ENCODE results near the gene SDSL. TPM values are rescaled to one million over a fixed set of nuclear protein-coding genes. Genes with fewer than 3 reads are reported as not detected.

SDSL gene
- total RNA-seq, 1 experiment from 2014 or later = 0.52 TPM

DNA sequence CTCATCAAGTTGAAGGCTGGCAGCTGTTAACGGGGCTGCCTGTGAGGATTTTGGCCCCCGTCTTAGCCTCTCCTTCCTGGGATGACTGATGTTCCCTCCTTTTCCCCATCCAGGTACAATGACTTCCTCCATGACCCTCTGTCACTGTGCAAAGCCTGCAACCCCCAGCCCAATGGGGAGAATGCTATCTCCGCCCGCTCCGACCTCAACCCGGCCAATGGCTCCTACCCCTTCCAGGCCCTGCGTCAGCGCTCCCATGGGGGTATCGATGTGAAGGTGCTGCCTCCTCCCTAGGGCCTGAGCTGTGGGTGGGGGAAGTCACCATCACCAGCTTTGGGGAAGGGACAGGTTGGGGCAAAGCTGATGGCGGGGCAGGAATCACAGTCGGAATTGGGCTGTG lies 34.5 kb upstream of the SDSL start:
- no peak for ATAC-seq
- no peak for TF ChIP-seq NR2C2 (CRISPR knock-in tag; IDR thresholded peaks at IDR 0.05)
- no peak for TF ChIP-seq NFYB (CRISPR knock-in tag; conservative IDR thresholded peaks at IDR 0.05; ENCODE audit: low read depth)
- TF ChIP-seq RORB (CRISPR knock-in tag; IDR thresholded peaks at IDR 0.05) = no peak
- TF ChIP-seq, protein P1, sequence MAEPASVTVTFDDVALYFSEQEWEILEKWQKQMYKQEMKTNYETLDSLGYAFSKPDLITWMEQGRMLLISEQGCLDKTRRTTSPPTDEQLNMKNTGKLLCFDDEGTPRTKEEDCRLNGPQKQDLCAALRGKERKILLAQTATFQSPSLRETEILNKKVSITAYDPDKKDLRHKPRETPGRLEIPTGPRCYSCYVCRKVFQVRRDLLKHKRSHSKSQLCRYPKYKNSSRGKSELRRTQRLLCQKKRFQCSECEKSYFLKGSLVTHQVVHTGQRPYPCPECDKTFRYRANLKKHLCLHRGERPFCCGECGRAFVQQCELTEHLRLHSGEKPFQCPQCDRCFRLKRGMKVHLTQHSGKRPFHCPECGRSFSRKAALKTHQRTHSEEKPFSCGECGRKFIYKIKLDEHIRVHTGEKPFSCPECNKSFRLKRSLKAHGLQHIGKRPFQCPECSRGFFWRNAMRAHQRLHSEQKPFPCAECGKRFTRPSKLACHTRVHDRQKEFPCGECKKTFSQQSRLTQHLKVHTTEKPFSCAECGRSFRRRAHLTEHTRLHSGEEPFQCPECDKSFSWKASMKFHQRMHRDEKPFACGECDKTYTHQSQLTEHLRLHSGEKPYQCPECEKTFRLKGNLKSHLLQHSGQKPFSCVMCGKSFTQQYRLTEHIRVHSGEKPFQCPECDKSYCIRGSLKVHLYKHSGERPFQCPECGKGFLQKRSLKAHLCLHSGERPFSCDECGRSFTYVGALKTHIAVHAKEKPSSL (CRISPR knock-in tag; conservative IDR thresholded peaks at IDR 0.05) = no peak
- no peak for TF ChIP-seq ETV6 (CRISPR knock-in tag; IDR thresholded peaks at IDR 0.05)
- TF ChIP-seq, protein P2, sequence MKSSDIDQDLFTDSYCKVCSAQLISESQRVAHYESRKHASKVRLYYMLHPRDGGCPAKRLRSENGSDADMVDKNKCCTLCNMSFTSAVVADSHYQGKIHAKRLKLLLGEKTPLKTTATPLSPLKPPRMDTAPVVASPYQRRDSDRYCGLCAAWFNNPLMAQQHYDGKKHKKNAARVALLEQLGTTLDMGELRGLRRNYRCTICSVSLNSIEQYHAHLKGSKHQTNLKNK (CRISPR knock-in tag; IDR thresholded peaks at IDR 0.05) = no peak
- no peak for TF ChIP-seq MXD4 (CRISPR knock-in tag; IDR thresholded peaks at IDR 0.05; ENCODE audit: borderline replicate concordance)
- no peak for TF ChIP-seq PRRX2 (CRISPR knock-in tag; IDR thresholded peaks at IDR 0.05)
- no peak for DNase-seq (ENCODE audit: low spot score)
- Mint-ChIP-seq H3K4me3 (no peak overlapping the region), H3K36me3 (peaks cover 14% of the 10 kb centered on the region), H3K4me1 (no peaks in the 10 kb centered on the region), H3K9me3 (no peaks in the 10 kb centered on the region), H3K27me3 (ENCODE audit: low read depth) (no peaks in the 10 kb centered on the region), H3K27ac (no peak overlapping the region)
- CTCF ChIA-PET = no interaction called here
- POLR2A ChIA-PET = no interaction called here

DNA sequence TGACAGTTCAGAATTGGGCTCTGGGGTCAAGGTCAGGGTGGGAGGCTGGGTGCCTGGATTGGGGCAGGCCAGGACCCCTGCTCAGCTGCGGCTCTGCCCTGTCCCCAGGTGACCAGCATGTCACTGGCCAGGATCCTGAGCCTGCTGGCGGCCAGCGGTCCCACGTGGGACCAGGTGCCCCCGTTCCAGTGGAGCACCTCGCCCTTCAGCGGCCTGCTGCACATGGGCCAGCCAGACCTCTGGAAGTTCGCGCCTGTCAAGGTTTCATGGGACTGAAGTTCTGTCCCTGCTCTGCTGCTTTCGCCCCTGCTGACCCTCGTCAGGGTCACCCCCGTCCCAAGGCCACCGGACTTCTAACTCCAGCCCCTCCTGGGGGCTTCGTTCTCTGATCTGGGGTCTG lies 33.8 kb upstream of the SDSL start:
- Mint-ChIP-seq H3K4me3 (no peak overlapping the region), H3K36me3 (peaks cover 14% of the 10 kb centered on the region), H3K27me3 (ENCODE audit: low read depth) (no peaks in the 10 kb centered on the region), H3K4me1 (peaks cover 3% of the 10 kb centered on the region; the same call in 1 of the 2 replicates), H3K27ac (no peak overlapping the region), H3K9me3 (no peaks in the 10 kb centered on the region)
- TF ChIP-seq FOXP1 (CRISPR knock-in tag; IDR thresholded peaks at IDR 0.05; ENCODE audit: borderline replicate concordance) (no peak), ESRRA (CRISPR knock-in tag; IDR thresholded peaks at IDR 0.05; ENCODE audit: borderline replicate concordance) (no peak)
- TF ChIP-seq, protein P3, sequence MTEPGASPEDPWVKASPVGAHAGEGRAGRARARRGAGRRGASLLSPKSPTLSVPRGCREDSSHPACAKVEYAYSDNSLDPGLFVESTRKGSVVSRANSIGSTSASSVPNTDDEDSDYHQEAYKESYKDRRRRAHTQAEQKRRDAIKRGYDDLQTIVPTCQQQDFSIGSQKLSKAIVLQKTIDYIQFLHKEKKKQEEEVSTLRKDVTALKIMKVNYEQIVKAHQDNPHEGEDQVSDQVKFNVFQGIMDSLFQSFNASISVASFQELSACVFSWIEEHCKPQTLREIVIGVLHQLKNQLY (CRISPR knock-in tag; IDR thresholded peaks at IDR 0.05) = no peak
- ChIA-PET POLR2A (no interaction called here), CTCF (no interaction called here)
- DNase-seq (ENCODE audit: low spot score) (no peak), ATAC-seq (no peak)

DNA sequence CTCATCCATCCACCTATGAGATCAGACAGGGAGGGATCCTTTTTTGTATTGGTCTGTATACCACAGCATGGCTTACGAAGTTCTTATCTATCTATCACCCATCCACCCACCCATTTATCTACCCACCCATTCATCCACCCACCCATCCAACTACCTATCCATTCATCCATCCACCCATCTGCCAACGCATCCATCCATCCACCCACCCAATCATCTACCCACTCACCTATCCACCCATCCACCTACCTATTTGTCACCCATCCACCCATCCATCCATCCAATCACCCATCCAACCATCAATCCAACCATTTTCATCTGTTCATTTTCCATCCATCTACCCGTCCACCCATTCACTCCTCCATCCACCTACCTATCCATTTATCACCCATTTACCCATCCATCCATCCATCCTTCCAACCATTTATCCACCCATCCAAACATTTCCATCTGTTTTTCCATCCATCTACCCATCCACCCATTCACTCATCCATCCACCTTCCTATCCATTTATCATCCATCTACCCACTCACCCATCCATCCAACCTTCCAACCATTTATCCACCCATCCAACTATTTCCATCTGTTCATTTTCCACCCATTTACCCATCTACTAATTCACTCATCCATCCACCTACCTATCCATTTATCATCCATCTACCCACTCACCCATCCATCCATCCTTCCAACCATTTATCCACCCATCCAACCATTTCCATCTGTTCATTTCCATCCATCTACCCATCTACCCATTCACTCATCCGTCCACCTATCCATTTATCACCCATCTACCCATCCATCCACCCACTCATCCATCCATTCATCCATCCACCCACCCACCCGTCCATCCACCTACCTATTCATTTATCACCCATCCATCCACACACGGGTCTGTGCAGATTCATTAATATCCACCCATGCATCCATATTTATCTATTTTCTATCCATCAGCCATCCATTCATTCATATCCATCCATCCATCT lies 31.8 kb upstream of the SDSL start:
- no peak overlapping the region for H3K4me3 Mint-ChIP-seq
- ChIA-PET POLR2A (no interaction called here), CTCF (no interaction called here)
- ATAC-seq = no peak
- peaks cover 3% of the 10 kb centered on the region; the same call in 1 of the 2 replicates for H3K4me1 Mint-ChIP-seq
- DNase-seq (ENCODE audit: low spot score) = no peak
- no peak overlapping the region for H3K27ac Mint-ChIP-seq
- no peaks in the 10 kb centered on the region for H3K9me3 Mint-ChIP-seq
- no peaks in the 10 kb centered on the region; the same call in 1 of the 2 replicates for H3K27me3 Mint-ChIP-seq (ENCODE audit: low read depth)
- peaks cover 6% of the 10 kb centered on the region for H3K36me3 Mint-ChIP-seq
- TF ChIP-seq, protein P4, sequence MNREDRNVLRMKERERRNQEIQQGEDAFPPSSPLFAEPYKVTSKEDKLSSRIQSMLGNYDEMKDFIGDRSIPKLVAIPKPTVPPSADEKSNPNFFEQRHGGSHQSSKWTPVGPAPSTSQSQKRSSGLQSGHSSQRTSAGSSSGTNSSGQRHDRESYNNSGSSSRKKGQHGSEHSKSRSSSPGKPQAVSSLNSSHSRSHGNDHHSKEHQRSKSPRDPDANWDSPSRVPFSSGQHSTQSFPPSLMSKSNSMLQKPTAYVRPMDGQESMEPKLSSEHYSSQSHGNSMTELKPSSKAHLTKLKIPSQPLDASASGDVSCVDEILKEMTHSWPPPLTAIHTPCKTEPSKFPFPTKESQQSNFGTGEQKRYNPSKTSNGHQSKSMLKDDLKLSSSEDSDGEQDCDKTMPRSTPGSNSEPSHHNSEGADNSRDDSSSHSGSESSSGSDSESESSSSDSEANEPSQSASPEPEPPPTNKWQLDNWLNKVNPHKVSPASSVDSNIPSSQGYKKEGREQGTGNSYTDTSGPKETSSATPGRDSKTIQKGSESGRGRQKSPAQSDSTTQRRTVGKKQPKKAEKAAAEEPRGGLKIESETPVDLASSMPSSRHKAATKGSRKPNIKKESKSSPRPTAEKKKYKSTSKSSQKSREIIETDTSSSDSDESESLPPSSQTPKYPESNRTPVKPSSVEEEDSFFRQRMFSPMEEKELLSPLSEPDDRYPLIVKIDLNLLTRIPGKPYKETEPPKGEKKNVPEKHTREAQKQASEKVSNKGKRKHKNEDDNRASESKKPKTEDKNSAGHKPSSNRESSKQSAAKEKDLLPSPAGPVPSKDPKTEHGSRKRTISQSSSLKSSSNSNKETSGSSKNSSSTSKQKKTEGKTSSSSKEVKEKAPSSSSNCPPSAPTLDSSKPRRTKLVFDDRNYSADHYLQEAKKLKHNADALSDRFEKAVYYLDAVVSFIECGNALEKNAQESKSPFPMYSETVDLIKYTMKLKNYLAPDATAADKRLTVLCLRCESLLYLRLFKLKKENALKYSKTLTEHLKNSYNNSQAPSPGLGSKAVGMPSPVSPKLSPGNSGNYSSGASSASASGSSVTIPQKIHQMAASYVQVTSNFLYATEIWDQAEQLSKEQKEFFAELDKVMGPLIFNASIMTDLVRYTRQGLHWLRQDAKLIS (CRISPR knock-in tag; IDR thresholded peaks at IDR 0.05; ENCODE audit: borderline replicate concordance) = no peak
- TF ChIP-seq, protein P5, sequence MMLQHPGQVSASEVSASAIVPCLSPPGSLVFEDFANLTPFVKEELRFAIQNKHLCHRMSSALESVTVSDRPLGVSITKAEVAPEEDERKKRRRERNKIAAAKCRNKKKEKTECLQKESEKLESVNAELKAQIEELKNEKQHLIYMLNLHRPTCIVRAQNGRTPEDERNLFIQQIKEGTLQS (CRISPR knock-in tag; conservative IDR thresholded peaks at IDR 0.05) = no peak
- TF ChIP-seq, protein P6, sequence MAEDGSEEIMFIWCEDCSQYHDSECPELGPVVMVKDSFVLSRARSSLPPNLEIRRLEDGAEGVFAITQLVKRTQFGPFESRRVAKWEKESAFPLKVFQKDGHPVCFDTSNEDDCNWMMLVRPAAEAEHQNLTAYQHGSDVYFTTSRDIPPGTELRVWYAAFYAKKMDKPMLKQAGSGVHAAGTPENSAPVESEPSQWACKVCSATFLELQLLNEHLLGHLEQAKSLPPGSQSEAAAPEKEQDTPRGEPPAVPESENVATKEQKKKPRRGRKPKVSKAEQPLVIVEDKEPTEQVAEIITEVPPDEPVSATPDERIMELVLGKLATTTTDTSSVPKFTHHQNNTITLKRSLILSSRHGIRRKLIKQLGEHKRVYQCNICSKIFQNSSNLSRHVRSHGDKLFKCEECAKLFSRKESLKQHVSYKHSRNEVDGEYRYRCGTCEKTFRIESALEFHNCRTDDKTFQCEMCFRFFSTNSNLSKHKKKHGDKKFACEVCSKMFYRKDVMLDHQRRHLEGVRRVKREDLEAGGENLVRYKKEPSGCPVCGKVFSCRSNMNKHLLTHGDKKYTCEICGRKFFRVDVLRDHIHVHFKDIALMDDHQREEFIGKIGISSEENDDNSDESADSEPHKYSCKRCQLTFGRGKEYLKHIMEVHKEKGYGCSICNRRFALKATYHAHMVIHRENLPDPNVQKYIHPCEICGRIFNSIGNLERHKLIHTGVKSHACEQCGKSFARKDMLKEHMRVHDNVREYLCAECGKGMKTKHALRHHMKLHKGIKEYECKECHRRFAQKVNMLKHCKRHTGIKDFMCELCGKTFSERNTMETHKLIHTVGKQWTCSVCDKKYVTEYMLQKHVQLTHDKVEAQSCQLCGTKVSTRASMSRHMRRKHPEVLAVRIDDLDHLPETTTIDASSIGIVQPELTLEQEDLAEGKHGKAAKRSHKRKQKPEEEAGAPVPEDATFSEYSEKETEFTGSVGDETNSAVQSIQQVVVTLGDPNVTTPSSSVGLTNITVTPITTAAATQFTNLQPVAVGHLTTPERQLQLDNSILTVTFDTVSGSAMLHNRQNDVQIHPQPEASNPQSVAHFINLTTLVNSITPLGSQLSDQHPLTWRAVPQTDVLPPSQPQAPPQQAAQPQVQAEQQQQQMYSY (CRISPR knock-in tag; IDR thresholded peaks at IDR 0.05) = no peak
- TF ChIP-seq, protein P7, sequence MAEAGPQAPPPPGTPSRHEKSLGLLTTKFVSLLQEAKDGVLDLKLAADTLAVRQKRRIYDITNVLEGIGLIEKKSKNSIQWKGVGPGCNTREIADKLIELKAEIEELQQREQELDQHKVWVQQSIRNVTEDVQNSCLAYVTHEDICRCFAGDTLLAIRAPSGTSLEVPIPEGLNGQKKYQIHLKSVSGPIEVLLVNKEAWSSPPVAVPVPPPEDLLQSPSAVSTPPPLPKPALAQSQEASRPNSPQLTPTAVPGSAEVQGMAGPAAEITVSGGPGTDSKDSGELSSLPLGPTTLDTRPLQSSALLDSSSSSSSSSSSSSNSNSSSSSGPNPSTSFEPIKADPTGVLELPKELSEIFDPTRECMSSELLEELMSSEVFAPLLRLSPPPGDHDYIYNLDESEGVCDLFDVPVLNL (CRISPR knock-in tag; IDR thresholded peaks at IDR 0.05; ENCODE audit: borderline replicate concordance, low read depth) = no peak
- no peak for TF ChIP-seq NFE2L1 (CRISPR knock-in tag; IDR thresholded peaks at IDR 0.05)
- no peak for TF ChIP-seq KAT7 (CRISPR knock-in tag; IDR thresholded peaks at IDR 0.05; ENCODE audit: borderline replicate concordance)
